Measurements from ENCODE around the gene RLN1. TPM values are rescaled to one million over a fixed set of nuclear protein-coding genes. Genes with fewer than 3 reads are reported as not detected.

Gene RLN1
- polyA plus RNA-seq, 1 donor (not counting 4 experiments of a cell fraction or from before 2014, with no cell fraction given) = 0.10 TPM

- H3K36me3 ChIP-seq (ENCODE audit: control insufficient read depth in 2 of 2, extremely low read depth in 1 of 2, insufficient read depth in 2 of 2, low read length in 2 of 2) = no peaks in the 10 kb centered on the region
- no peaks in the 10 kb centered on the region for H3K79me2 ChIP-seq (ENCODE audit: control insufficient read depth, insufficient read depth, low read length)
- no peaks in the 10 kb centered on the region for H3K27me3 ChIP-seq (ENCODE audit: control insufficient read depth, extremely low read depth, insufficient read depth, low read length)
- no peaks in the 10 kb centered on the region for H3K4me1 ChIP-seq (ENCODE audit: control insufficient read depth, extremely low read depth, insufficient read depth, low read length)
- no peak overlapping the region for H2AFZ ChIP-seq (ENCODE audit: control insufficient read depth, low read length)
- dilution Hi-C loops (cut with MboI; ENCODE audit: extremely low pct_ligation_motif_present, low sequenced_read_pairs) = no loop called here
- no peak overlapping the region for H3K9ac ChIP-seq (ENCODE audit: control insufficient read depth, extremely low read depth, insufficient read depth, low read length)
- no peak for FAIRE-seq
- H3K4me3 ChIP-seq (ENCODE audit: control insufficient read depth in 2 of 3, extremely low read depth in 1 of 3, insufficient read depth in 2 of 3, low read depth in 1 of 3, low read length in 3 of 3) = no peak overlapping the region
- no peak overlapping the region for H3K27ac ChIP-seq (ENCODE audit: control insufficient read depth, insufficient read depth, low read length)
- TF ChIP-seq CTCF (optimal IDR thresholded peaks at IDR 0.05 in 1 of 3, IDR thresholded peaks at IDR 0.05 in 1 of 3, conservative IDR thresholded peaks at IDR 0.05 in 1 of 3; ENCODE audit: extremely low read depth in 1 of 3, insufficient read depth in 2 of 3, low read length in 3 of 3) (no peak), EZH2 (IDR thresholded peaks at IDR 0.05; ENCODE audit: low read length) (no peak)
- H3K4me2 ChIP-seq (ENCODE audit: control insufficient read depth, extremely low read depth, insufficient read depth, low read depth, low read length) = no peak overlapping the region
- no peaks in the 10 kb centered on the region for H3K9me3 ChIP-seq (ENCODE audit: control insufficient read depth, low read depth, low read length)
- H3K9me1 ChIP-seq (ENCODE audit: control insufficient read depth, extremely low read depth, insufficient read depth, low read length) = no peaks in the 10 kb centered on the region
- no peaks in the 10 kb centered on the region for H4K20me1 ChIP-seq (ENCODE audit: control insufficient read depth, extremely low read depth, insufficient read depth, low read length)
- no peak for DNase-seq (ENCODE audit: low read depth, low spot score)
Measured at GRCh38 chr9:5301544-5301943, 38.1 kb downstream of the RLN1 start.

DNA sequence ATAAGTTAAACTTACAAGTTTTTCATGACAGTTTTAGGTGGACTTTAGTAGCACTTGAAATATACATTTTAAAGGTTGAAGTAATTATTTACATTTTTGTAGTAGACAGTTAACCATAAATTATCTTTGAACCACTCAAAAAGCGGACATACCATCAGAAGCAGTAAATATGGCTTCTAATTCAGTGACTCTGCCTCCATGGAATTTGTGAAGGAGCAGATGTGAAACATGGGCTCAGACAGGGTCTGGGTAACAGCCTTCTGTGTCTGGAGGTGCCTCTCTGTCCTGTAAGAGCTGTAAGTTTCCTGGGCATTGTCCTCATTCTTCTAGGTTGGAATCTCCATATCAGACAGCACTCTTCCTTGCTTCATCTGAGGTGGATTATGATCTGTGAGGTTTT is 47.5 kb downstream of the RLN1 start:
- no peaks in the 10 kb centered on the region for H3K79me2 ChIP-seq (ENCODE audit: control insufficient read depth, insufficient read depth, low read length)
- dilution Hi-C loops (cut with MboI; ENCODE audit: extremely low pct_ligation_motif_present, low sequenced_read_pairs) = no loop called here
- H3K9me3 ChIP-seq (ENCODE audit: control insufficient read depth, low read depth, low read length) = no peaks in the 10 kb centered on the region
- H3K4me3 ChIP-seq (ENCODE audit: control insufficient read depth in 2 of 3, extremely low read depth in 1 of 3, insufficient read depth in 2 of 3, low read depth in 1 of 3, low read length in 3 of 3) = no peak overlapping the region
- H3K27me3 ChIP-seq (ENCODE audit: control insufficient read depth, extremely low read depth, insufficient read depth, low read length) = no peaks in the 10 kb centered on the region
- H2AFZ ChIP-seq (ENCODE audit: control insufficient read depth, low read length) = no peak overlapping the region
- no peaks in the 10 kb centered on the region for H3K4me1 ChIP-seq (ENCODE audit: control insufficient read depth, extremely low read depth, insufficient read depth, low read length)
- no peak overlapping the region for H3K9ac ChIP-seq (ENCODE audit: control insufficient read depth, extremely low read depth, insufficient read depth, low read length)
- H3K9me1 ChIP-seq (ENCODE audit: control insufficient read depth, extremely low read depth, insufficient read depth, low read length) = no peaks in the 10 kb centered on the region
- H3K36me3 ChIP-seq (ENCODE audit: control insufficient read depth in 2 of 2, extremely low read depth in 1 of 2, insufficient read depth in 2 of 2, low read length in 2 of 2) = no peaks in the 10 kb centered on the region
- H4K20me1 ChIP-seq (ENCODE audit: control insufficient read depth, extremely low read depth, insufficient read depth, low read length) = no peaks in the 10 kb centered on the region
- H3K4me2 ChIP-seq (ENCODE audit: control insufficient read depth, extremely low read depth, insufficient read depth, low read depth, low read length) = no peak overlapping the region
- H3K27ac ChIP-seq (ENCODE audit: control insufficient read depth, insufficient read depth, low read length) = no peak overlapping the region
- TF ChIP-seq EZH2 (IDR thresholded peaks at IDR 0.05; ENCODE audit: low read length) = no peak
- TF ChIP-seq CTCF (optimal IDR thresholded peaks at IDR 0.05 in 1 of 3, IDR thresholded peaks at IDR 0.05 in 1 of 3, conservative IDR thresholded peaks at IDR 0.05 in 1 of 3; ENCODE audit: extremely low read depth in 1 of 3, insufficient read depth in 2 of 3, low read length in 3 of 3) = no peak
- FAIRE-seq (no peak), DNase-seq (ENCODE audit: low read depth, low spot score) (no peak)

All from keratinocyte (primary cell).